ENCODE data around the gene NALCN. TPM values are rescaled to one million over a fixed set of nuclear protein-coding genes. Genes with fewer than 3 reads are reported as not detected.

NALCN gene
- total and polyA plus RNA-seq, 9 donors = 0.17 to 21.6 (median 1.4) TPM

DNA sequence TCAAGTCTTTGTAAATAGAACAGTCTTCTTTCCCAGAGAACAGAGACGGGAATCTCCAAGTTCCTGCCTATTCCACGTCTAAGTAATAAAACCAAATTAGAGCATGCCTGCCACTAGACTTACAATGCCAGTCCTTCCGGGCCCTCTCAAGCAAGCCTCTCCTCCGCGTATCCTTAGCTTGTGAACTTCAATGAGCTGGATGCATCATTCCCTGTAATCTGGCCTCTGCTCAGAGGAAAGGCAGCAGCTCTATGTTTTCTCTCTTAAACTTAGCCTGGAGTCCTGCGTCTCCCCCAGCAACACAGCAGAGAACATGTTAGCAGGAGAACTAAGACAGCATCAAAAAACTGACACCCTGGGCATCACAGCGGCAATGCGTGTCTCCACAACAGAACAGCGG, 8.2 kb downstream of the NALCN start:
- no peak for TF ChIP-seq POLR2A (IDR thresholded peaks at IDR 0.05)
- intact Hi-C loops (cut with DNase I) = no loop called here
- Histone ChIP-seq H3K4me3 (no peak overlapping the region), H3K27me3 (no peaks in the 10 kb centered on the region), H3K4me1 (ENCODE audit: insufficient read depth) (no peaks in the 10 kb centered on the region), H3K27ac (no peak overlapping the region), H3K9me3 (no peaks in the 10 kb centered on the region), H3K36me3 (no peaks in the 10 kb centered on the region)
- 76 to 82% (median 77%) methylated on average over 9 of the region's 9 CpGs for WGBS, 3 donors
- no peak for DNase-seq

DNA sequence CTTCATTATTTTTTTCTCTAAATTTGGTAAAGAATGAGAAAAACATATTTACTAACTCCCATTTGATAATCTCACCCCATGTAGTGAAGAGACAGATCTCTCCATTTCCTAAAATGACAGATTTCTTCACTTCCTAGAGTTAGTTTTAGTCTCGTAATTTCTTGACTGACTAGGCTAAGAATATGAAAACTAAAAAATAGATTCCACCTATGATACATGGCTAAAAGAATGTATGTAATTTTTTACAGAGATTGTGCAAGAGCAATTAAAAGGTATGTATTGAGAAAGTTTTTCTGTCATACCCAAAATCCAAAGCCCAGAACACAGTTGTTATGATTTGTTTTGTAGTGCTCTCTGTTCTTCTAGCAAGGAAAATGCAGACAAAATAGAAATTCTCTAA, 9.5 kb downstream of the NALCN start:
- no peak for TF ChIP-seq EP300 (IDR thresholded peaks at IDR 0.05)
- no peak overlapping the region for H3K27ac ChIP-seq
- no peak overlapping the region for H3K4me3 ChIP-seq
- H3K27me3 ChIP-seq = no peaks in the 10 kb centered on the region
- no peaks in the 10 kb centered on the region for H3K9me3 ChIP-seq
- no peak for DNase-seq
- WGBS, 3 donors = 71 to 86% (median 85%) methylated on average over 1 of the region's 1 CpG
- H3K36me3 ChIP-seq = no peaks in the 10 kb centered on the region
- intact Hi-C loops (cut with DNase I) = no loop called here
- H3K4me1 ChIP-seq (ENCODE audit: insufficient read depth) = no peaks in the 10 kb centered on the region

- no peak overlapping the region for H3K4me3 ChIP-seq
- no peaks in the 10 kb centered on the region for H3K9me3 ChIP-seq
- WGBS, 3 donors = 90 to 96% (median 94%) methylated on average over 1 of the region's 1 CpG
- no peaks in the 10 kb centered on the region for H3K36me3 ChIP-seq
- intact Hi-C loops (cut with DNase I) = no loop called here
- no peaks in the 10 kb centered on the region for H3K4me1 ChIP-seq (ENCODE audit: insufficient read depth)
- TF ChIP-seq, protein P1, sequence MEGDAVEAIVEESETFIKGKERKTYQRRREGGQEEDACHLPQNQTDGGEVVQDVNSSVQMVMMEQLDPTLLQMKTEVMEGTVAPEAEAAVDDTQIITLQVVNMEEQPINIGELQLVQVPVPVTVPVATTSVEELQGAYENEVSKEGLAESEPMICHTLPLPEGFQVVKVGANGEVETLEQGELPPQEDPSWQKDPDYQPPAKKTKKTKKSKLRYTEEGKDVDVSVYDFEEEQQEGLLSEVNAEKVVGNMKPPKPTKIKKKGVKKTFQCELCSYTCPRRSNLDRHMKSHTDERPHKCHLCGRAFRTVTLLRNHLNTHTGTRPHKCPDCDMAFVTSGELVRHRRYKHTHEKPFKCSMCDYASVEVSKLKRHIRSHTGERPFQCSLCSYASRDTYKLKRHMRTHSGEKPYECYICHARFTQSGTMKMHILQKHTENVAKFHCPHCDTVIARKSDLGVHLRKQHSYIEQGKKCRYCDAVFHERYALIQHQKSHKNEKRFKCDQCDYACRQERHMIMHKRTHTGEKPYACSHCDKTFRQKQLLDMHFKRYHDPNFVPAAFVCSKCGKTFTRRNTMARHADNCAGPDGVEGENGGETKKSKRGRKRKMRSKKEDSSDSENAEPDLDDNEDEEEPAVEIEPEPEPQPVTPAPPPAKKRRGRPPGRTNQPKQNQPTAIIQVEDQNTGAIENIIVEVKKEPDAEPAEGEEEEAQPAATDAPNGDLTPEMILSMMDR (IDR thresholded peaks at IDR 0.05) = no peak
- no peak for TF ChIP-seq EP300 (IDR thresholded peaks at IDR 0.05)
- TF ChIP-seq POLR2A (IDR thresholded peaks at IDR 0.05) = no peak
- H3K27ac ChIP-seq = no peak overlapping the region
- no peaks in the 10 kb centered on the region for H3K27me3 ChIP-seq
- no peak for DNase-seq
Measured at GRCh38 chr13:101401196-101401595, 15.1 kb downstream of the NALCN start.

GRCh38 chr13:101399365-101399764, 16.9 kb downstream of the NALCN start:
- H3K36me3 ChIP-seq = no peaks in the 10 kb centered on the region
- TF ChIP-seq EP300 (IDR thresholded peaks at IDR 0.05) (no peak), POLR2A (IDR thresholded peaks at IDR 0.05) (no peak)
- TF ChIP-seq, protein P1 (IDR thresholded peaks at IDR 0.05) = no peak
- 56 to 81% (median 75%) methylated on average over 2 of the region's 2 CpGs for WGBS, 3 donors
- H3K27me3 ChIP-seq = no peaks in the 10 kb centered on the region
- no peak overlapping the region for H3K27ac ChIP-seq
- H3K4me3 ChIP-seq = no peak overlapping the region
- H3K9me3 ChIP-seq = no peaks in the 10 kb centered on the region
- no peaks in the 10 kb centered on the region for H3K4me1 ChIP-seq (ENCODE audit: insufficient read depth)
- no peak for DNase-seq
- intact Hi-C loops (cut with DNase I) = no loop called here

DNA sequence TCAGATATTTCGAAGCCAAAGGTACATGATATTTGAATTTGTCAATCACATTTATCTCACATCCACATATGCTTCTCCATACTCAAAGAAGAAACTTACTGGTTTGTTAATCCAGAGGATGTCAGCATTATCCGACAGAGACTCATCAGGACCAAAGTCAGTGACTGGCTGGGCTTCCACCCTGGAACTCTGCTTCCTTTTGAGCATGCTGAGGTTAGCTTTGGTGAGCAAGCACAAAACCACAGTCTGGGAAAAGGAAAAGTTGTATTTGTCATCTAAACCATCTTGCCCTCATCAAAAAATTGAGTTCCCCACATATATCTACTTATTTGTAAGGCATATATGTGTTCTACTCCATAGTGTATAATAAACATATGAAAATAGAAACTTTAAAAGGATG, 17.4 kb downstream of the NALCN start:
- WGBS, 3 donors = 84 to 91% (median 91%) methylated on average over 2 of the region's 2 CpGs
- Histone ChIP-seq H3K9me3 (no peaks in the 10 kb centered on the region), H3K27ac (no peak overlapping the region), H3K4me3 (no peak overlapping the region), H3K36me3 (no peaks in the 10 kb centered on the region), H3K4me1 (ENCODE audit: insufficient read depth) (no peaks in the 10 kb centered on the region), H3K27me3 (no peaks in the 10 kb centered on the region)
- TF ChIP-seq, protein P1 (IDR thresholded peaks at IDR 0.05) = no peak
- no peak for TF ChIP-seq POLR2A (IDR thresholded peaks at IDR 0.05)
- TF ChIP-seq EP300 (IDR thresholded peaks at IDR 0.05) = no peak
- DNase-seq = no peak
- intact Hi-C loops (cut with DNase I) = no loop called here

DNA sequence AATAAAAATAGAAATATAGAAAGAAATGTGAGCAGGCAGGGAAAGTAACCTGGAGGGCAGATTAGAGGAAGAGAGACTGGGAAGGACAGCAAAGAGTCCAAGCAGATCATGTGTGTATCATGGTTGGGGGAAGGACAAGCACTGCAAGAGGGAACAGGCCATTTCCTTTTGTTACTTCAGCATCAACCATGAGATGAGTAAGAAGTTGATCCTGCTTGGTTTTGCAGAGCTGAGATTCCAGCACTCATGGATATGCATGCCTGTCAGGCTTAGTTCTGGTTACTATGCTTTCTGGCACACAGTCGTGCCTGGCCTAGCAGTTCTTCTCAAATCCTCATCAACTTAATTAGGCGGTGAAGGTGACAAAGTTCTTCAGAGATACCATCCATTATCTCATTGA, 18.1 kb downstream of the NALCN start:
- Histone ChIP-seq H3K4me1 (ENCODE audit: insufficient read depth) (no peaks in the 10 kb centered on the region), H3K27ac (no peak overlapping the region), H3K36me3 (no peaks in the 10 kb centered on the region), H3K9me3 (no peaks in the 10 kb centered on the region), H3K4me3 (no peak overlapping the region), H3K27me3 (no peaks in the 10 kb centered on the region)
- DNase-seq = no peak
- TF ChIP-seq POLR2A (IDR thresholded peaks at IDR 0.05) = no peak
- no peak for TF ChIP-seq EP300 (IDR thresholded peaks at IDR 0.05)
- TF ChIP-seq, protein P1 (IDR thresholded peaks at IDR 0.05) = no peak
- 66 to 83% (median 75%) methylated on average over 2 of the region's 2 CpGs for WGBS, 3 donors
- intact Hi-C loops (cut with DNase I) = no loop called here

Measured in ovary (tissue), 9 donors.